Activated CD4-positive, alpha-beta memory T cell treated with anti-CD3 and anti-CD28 coated beads for 36 hours (primary cell): Measurements from ENCODE around the gene DOCK2. TPM values are rescaled to one million over a fixed set of nuclear protein-coding genes. Genes with fewer than 3 reads are reported as not detected.

Experiments
- CTCF ChIA-PET: fragments of 350-600 bp; sonication (Branson Sonifier 250); formaldehyde crosslinking; loops from one replicate; lab custom pipeline; 2021; ENCODE audit warnings: antibody characterized with exemption, inconsistent platforms; lab: Charles Lee
- POLR2A ChIA-PET: fragments of 350-600 bp; sonication (Branson Sonifier 250); formaldehyde crosslinking; loops from one replicate; lab custom pipeline; 2021; ENCODE audit warnings: antibody characterized with exemption; lab: Charles Lee
- DNase-seq: peaks from one replicate; pipeline ENCODE4 v3.0.0-alpha.2; 2020
- H3K27ac Mint-ChIP-seq: one replicate; pipeline ENCODE4 v1.8.0; 2021; ENCODE audit warnings: mixed read lengths
- H3K27me3 Mint-ChIP-seq: one replicate; pipeline ENCODE4 v1.8.0; 2021; ENCODE audit warnings: mixed read lengths
- H3K36me3 Mint-ChIP-seq: one replicate; pipeline ENCODE4 v1.8.0; 2021; ENCODE audit warnings: mixed read lengths
- H3K4me1 Mint-ChIP-seq: one replicate; pipeline ENCODE4 v1.8.0; 2021; ENCODE audit warnings: low read depth, mixed read lengths
- H3K4me3 Mint-ChIP-seq: one replicate; pipeline ENCODE4 v1.8.0; 2021; ENCODE audit warnings: mild to moderate bottlenecking, mixed read lengths
- H3K9me3 Mint-ChIP-seq: one replicate; pipeline ENCODE4 v1.8.0; 2021; ENCODE audit warnings: mixed read lengths
- intact Hi-C: fragments of 100-400 bp; cut with micrococcal nuclease; formaldehyde crosslinking; loops from one replicate; pipeline ENCODE4 v1.15.1; 2023
- total RNA-seq, 2 experiments: library from RNA; stranded (reverse); gene quantifications; one replicate each; pipeline ENCODE4 v1.2.3, GENCODE V29; 2021

The DOCK2 gene
- total RNA-seq, 2 experiments from 2014 or later = 191 to 205 TPM

DNA sequence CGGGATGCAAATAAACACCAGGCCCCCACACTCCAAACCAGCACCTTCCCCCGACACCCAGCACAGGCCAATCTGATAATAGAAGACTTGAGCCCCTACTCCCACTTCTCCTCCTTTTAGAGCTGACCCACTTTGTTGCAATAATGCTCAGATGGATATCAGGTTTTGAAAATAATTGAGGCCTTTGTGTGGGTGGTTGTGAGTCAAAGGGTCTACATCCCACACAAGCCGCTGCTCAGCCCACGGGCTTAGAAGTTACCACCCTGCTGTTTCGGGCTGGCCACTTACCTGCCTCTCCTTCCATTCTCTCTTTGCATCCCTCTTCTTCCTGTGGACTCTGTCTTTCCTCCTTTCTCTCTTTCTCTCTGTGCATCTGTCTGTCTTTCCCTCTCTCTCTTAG lies 432.4 kb downstream of the DOCK2 start:
- no peaks in the 10 kb centered on the region for H3K9me3 Mint-ChIP-seq
- H3K4me1 Mint-ChIP-seq = no peaks in the 10 kb centered on the region
- peaks cover 56% of the 10 kb centered on the region for H3K36me3 Mint-ChIP-seq
- ChIA-PET POLR2A (no interaction called here), CTCF (no interaction called here)
- intact Hi-C loops = no loop called here
- DNase-seq = no peak
- no peak overlapping the region for H3K4me3 Mint-ChIP-seq
- no peak overlapping the region for H3K27ac Mint-ChIP-seq
- no peaks in the 10 kb centered on the region for H3K27me3 Mint-ChIP-seq

DNA sequence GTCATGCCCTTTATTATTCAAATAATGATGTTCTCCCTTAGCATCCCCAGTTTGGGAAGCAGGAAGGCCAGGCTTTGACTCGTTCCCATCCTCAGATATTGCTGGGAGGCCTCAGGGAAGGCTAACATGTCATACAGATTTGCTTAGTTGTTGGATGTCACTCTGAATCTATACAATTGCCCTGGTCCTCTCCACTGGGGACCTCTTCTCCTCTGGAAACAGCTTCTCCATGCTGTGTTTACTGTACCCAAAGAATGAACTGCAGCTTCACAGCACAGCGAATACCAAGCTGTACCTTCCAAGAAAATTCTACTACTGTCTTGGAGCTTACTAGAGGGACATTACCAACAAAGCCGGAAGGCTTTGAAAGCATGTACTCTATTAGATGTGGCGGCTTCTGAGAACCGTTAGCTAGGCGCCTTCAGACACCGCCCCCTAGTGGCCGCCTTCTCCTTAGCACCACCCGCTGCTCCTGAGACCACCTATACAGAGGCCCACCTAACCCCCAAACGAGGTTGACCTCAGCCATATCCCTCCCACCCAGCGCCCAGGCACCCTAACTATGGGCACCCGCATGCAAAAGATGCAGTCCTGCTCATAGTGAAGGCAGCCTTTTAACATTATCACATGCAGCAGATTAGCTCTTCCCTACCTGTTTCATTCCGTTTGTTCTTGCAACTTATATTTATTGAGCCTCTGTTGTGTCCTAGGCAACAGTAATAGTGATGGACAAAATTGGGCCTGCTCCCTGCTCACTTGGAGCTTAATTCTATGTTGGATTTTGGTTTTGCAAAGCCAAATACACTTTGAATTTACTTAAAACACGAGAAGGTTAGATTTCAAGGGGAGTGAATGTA lies 433.7 kb downstream of the DOCK2 start:
- no peaks in the 10 kb centered on the region for H3K27me3 Mint-ChIP-seq
- intact Hi-C loops = loop anchor here (10.0 kb wide), 1 partner anchor 356 kb away; no protein-coding TSS in a partner anchor
- H3K9me3 Mint-ChIP-seq = no peaks in the 10 kb centered on the region
- no peak overlapping the region for H3K27ac Mint-ChIP-seq
- H3K4me1 Mint-ChIP-seq = no peaks in the 10 kb centered on the region
- H3K4me3 Mint-ChIP-seq = no peak overlapping the region
- CTCF ChIA-PET = interaction anchor here (0.7 to 1.7 kb wide), 11 partner anchors 10 to 140 kb away, joined by 3 to 20 read pairs (median 3); no protein-coding TSS in a partner anchor
- POLR2A ChIA-PET = no interaction called here
- no peak for DNase-seq
- H3K36me3 Mint-ChIP-seq = peaks cover 53% of the 10 kb centered on the region

DNA sequence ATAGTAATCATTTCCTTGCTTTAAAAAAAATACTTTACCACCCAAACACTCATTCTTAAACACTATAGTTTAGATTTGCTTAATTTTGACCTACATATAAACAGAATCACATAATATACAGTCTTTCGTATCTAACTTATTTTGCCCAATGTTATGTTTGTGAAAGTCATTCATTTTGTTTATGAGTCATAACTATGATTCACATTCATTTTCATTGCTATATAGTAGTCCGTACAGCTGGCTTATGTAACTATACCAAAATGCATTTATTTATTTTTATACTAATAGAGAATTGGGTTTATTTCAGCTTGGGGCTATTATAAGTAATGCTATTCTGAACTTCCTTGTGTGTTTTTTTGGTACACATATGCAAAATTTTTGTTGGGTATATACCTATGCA lies 434.7 kb downstream of the DOCK2 start:
- no peaks in the 10 kb centered on the region for H3K9me3 Mint-ChIP-seq
- CTCF ChIA-PET = interaction anchor here (1.0 to 1.7 kb wide), 5 partner anchors 11 to 154 kb away, joined by 3 to 20 read pairs (median 3); no protein-coding TSS in a partner anchor
- H3K4me3 Mint-ChIP-seq = no peak overlapping the region
- no peaks in the 10 kb centered on the region for H3K27me3 Mint-ChIP-seq
- DNase-seq = no peak
- no peak overlapping the region for H3K27ac Mint-ChIP-seq
- H3K36me3 Mint-ChIP-seq = peaks cover 57% of the 10 kb centered on the region
- intact Hi-C loops = loop anchor here (10.0 kb wide), 1 partner anchor 357 kb away; no protein-coding TSS in a partner anchor
- POLR2A ChIA-PET = no interaction called here
- peaks cover 6% of the 10 kb centered on the region for H3K4me1 Mint-ChIP-seq

DNA sequence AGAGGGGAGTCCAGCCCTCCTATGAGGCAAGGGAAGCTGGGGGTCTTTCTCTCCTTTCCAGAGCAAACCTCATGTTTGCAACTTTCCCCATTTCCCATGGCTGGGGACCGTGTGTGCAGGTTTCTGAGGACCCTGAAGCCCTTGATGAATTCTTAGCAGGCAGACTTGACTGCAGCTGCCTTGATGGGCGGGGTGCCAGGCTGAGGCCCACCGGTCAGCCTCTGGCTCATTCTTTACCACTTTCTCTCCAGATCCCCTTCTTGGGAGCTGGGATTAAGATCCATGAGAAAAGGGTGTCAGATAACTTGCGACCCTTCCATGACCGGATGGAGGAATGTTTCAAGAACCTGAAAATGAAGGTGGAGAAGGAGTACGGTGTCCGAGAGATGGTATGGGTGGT lies 438.6 kb downstream of the DOCK2 start:
- DNase-seq = no peak
- Mint-ChIP-seq H3K4me3 (no peak overlapping the region), H3K27ac (no peak overlapping the region), H3K36me3 (peaks cover 53% of the 10 kb centered on the region), H3K27me3 (no peaks in the 10 kb centered on the region), H3K4me1 (peaks cover 17% of the 10 kb centered on the region), H3K9me3 (no peaks in the 10 kb centered on the region)
- ChIA-PET POLR2A (no interaction called here), CTCF (no interaction called here)
- intact Hi-C loops = loop anchor here (10.0 kb wide), 1 partner anchor 361 kb away; no protein-coding TSS in a partner anchor

DNA sequence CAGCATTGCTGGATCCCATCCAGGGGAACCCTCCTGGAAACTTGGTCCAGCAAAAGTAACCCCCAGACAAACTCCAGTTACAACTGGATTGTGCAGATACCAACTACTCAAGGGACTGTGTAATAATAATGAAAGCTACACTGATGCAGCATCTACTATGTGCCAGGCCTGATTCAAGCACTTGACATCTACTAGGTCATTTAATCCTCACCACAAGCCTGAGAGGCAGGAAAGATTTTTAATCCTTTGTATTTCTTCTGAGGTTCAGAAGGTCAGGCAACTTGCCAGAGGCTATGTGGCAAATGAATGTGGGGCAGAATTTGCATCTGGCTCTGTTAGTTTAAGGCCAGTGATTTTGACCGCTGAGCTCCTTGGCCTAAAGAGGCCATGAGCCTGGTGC lies 439.1 kb downstream of the DOCK2 start:
- no peaks in the 10 kb centered on the region for H3K9me3 Mint-ChIP-seq

DNA sequence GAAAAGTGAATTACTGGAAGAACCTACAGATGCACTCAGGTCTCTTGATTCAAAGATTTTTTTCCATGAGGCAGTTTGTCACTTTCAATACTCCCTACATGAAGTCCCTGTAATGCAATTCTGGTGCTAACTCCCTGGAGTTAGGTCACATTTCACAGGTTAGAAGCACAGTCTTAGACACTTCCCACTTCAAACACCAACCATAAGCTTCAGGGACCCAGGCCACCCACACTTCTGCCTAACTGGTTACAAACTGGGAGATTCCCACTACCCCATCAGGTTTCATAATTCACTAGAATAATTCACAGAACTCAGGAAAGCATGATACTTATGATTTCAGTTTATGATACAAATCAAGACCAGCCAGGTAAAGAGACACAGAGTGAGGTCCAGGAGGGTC lies 439.7 kb downstream of the DOCK2 start:
- peak; percentile 19 for DNase-seq
- H3K4me1 Mint-ChIP-seq = peaks cover 17% of the 10 kb centered on the region
- CTCF ChIA-PET = no interaction called here
- POLR2A ChIA-PET = no interaction called here
- H3K9me3 Mint-ChIP-seq = no peaks in the 10 kb centered on the region
- H3K27me3 Mint-ChIP-seq = no peaks in the 10 kb centered on the region
- H3K4me3 Mint-ChIP-seq = no peak overlapping the region
- H3K27ac Mint-ChIP-seq = peak overlapping the region; percentile 44
- intact Hi-C loops = loop anchor here (10.0 kb wide), 1 partner anchor 362 kb away; no protein-coding TSS in a partner anchor
- peaks cover 53% of the 10 kb centered on the region for H3K36me3 Mint-ChIP-seq

More for the DNA sequence above, 439.1 kb downstream of the DOCK2 start:
- Mint-ChIP-seq H3K36me3 (peaks cover 53% of the 10 kb centered on the region), H3K4me3 (no peak overlapping the region), H3K27ac (no peak overlapping the region), H3K4me1 (peaks cover 17% of the 10 kb centered on the region), H3K27me3 (no peaks in the 10 kb centered on the region)
- DNase-seq = no peak
- ChIA-PET POLR2A (no interaction called here), CTCF (no interaction called here)
- intact Hi-C loops = loop anchor here (10.0 kb wide), 1 partner anchor 361 kb away; no protein-coding TSS in a partner anchor

DNA sequence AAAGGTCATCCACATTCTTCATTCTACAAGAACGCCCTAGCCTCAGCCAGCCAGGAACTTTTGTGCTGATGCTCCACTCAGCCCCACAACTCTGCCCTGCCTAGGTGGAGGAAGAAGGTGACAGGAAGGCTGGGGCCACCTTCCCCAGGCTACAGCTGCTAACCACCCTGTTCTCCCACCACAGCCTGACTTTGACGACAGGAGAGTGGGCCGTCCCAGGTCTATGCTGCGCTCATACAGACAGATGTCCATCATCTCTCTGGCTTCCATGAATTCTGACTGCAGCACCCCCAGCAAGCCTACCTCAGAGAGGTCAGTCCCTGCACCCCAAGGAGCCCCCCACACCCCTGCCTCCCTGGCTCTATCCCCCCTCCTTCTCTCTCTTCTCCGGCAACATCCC lies 440.5 kb downstream of the DOCK2 start:
- Mint-ChIP-seq H3K27me3 (no peaks in the 10 kb centered on the region), H3K27ac (no peak overlapping the region), H3K9me3 (no peaks in the 10 kb centered on the region), H3K4me1 (peaks cover 17% of the 10 kb centered on the region), H3K36me3 (peaks cover 61% of the 10 kb centered on the region), H3K4me3 (no peak overlapping the region)
- no peak for DNase-seq
- CTCF ChIA-PET = no interaction called here
- POLR2A ChIA-PET = no interaction called here
- intact Hi-C loops = loop anchor here (10.0 kb wide), 1 partner anchor 363 kb away; no protein-coding TSS in a partner anchor

DNA sequence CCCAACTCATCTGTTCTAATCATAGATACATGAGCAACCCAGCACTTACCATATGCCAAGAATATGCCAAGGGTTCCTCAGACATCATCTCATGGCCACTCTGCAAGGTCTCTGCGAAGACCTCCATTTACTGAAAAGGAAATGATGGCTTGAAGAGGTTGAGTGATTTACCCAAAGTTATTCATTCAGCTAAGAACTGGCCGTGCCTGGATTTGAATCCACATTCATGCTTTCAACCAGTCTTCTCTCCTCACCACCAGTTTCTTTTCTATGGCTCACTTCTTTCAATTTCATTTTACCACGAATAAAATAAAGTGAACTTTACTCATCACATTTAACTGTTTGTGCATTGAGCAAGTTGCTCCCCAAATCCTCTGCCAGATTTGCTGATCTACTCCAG lies 441.4 kb downstream of the DOCK2 start:
- DNase-seq = no peak
- Mint-ChIP-seq H3K9me3 (no peaks in the 10 kb centered on the region), H3K4me3 (no peak overlapping the region), H3K27ac (peak overlapping the region; percentile 40), H3K4me1 (peaks cover 17% of the 10 kb centered on the region), H3K27me3 (no peaks in the 10 kb centered on the region), H3K36me3 (peaks cover 68% of the 10 kb centered on the region)
- intact Hi-C loops = loop anchor here (10.0 kb wide), 1 partner anchor 364 kb away; no protein-coding TSS in a partner anchor
- ChIA-PET POLR2A (no interaction called here), CTCF (no interaction called here)

DNA sequence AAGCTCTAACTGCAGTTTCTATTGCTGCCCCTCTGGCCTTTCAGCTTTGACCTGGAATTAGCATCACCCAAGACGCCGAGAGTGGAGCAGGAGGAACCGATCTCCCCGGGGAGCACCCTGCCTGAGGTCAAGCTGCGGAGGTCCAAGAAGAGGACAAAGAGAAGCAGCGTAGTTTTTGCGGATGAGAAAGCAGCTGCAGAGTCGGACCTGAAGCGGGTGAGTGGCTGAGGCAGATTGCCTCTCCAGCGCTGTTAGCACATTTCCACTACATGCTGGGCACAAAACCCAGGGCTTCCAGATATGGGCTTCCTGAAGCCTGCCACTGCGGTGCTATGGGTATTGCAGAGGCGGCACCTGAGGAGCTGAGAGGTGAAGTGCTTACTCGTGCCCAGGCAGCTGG lies 441.9 kb downstream of the DOCK2 start:
- no peaks in the 10 kb centered on the region for H3K9me3 Mint-ChIP-seq
- CTCF ChIA-PET = no interaction called here

DNA sequence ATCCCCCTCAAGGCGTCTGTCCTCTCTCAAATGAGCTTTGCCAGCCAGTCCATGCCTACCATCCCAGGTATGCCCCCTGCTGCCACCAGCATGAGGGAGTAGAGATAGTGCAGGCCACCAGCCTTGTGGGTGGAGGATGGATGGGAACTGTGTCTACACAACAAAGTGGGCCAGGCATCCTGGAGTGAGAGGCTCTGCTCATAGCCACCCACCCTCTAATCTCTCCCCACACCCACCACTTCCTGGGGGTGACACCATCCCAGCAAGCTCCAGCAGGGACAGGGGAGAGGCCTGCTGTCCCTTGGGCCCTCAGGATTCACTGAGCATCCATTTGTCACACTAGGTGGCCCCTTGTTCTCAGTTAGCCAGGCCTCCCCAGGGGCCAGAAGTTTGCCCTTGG lies 443.1 kb downstream of the DOCK2 start:
- Mint-ChIP-seq H3K4me3 (no peak overlapping the region), H3K9me3 (no peaks in the 10 kb centered on the region), H3K27ac (no peak overlapping the region), H3K27me3 (no peaks in the 10 kb centered on the region), H3K36me3 (peaks cover 79% of the 10 kb centered on the region), H3K4me1 (peaks cover 17% of the 10 kb centered on the region)
- CTCF ChIA-PET = no interaction called here
- intact Hi-C loops = no loop called here
- POLR2A ChIA-PET = no interaction called here
- no peak for DNase-seq

More for the DNA sequence above, 441.9 kb downstream of the DOCK2 start:
- Mint-ChIP-seq H3K27me3 (no peaks in the 10 kb centered on the region), H3K27ac (no peak overlapping the region), H3K4me3 (no peak overlapping the region), H3K36me3 (peaks cover 73% of the 10 kb centered on the region), H3K4me1 (peaks cover 17% of the 10 kb centered on the region)
- no peak for DNase-seq
- intact Hi-C loops = loop anchor here (10.0 kb wide), 1 partner anchor 364 kb away; no protein-coding TSS in a partner anchor
- POLR2A ChIA-PET = no interaction called here

DNA sequence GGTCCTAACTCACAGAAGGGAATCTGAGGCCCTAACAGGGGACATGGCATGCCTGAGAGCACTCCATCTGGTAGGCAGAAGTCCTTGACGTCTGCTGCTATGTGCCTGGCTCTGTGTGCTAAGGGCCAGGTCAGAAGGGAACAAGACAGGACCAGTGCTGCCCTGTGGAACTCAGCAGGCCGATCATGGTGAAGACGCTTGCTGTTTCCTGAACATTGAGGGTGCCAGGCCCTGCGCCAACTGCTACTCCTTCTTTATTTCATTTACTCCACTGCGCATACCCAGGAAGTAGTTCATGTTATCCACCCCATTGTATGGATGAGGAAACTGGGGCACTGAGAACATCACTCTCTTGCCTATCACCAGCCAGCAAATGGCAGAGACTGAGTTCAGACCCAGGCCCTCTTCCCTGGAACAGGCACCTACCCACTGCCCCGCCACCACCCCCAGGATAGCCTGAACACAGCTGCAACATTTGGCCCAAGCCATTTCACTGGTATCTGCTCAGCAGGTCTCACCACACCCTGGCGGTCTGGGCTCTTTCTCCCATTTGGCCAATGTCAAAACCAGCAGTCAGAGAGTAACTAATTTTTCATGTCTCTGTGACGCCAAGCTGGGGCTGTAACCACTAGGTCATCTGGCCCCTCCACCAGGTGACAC lies 443.8 kb downstream of the DOCK2 start:
- H3K9me3 Mint-ChIP-seq = no peaks in the 10 kb centered on the region
- peaks cover 17% of the 10 kb centered on the region for H3K4me1 Mint-ChIP-seq
- no peak overlapping the region for H3K4me3 Mint-ChIP-seq
- H3K27me3 Mint-ChIP-seq = no peaks in the 10 kb centered on the region
- CTCF ChIA-PET = no interaction called here
- no peak for DNase-seq
- POLR2A ChIA-PET = no interaction called here
- peaks cover 83% of the 10 kb centered on the region for H3K36me3 Mint-ChIP-seq
- no peak overlapping the region for H3K27ac Mint-ChIP-seq
- intact Hi-C loops = no loop called here

DNA sequence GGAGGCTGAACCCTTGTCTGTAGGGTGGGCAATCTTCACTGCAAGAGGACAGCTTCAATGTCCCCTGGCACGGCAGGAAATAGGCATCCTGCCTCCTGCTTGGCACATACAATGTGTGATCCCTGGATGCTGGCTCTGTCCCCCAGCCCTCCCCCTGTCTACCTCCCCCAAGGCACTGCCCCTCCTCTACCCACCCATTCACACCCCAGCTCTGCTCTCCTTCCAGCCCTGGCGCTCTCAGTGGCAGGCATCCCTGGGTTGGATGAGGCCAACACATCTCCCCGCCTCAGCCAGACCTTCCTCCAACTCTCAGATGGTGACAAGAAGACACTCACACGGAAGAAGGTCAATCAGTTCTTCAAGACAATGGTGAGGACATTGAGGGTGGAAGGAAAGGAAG lies 444.5 kb downstream of the DOCK2 start:
- Mint-ChIP-seq H3K4me1 (peaks cover 12% of the 10 kb centered on the region), H3K27me3 (no peaks in the 10 kb centered on the region), H3K27ac (no peak overlapping the region), H3K4me3 (no peak overlapping the region), H3K9me3 (no peaks in the 10 kb centered on the region), H3K36me3 (peaks cover 80% of the 10 kb centered on the region)
- DNase-seq = no peak
- ChIA-PET POLR2A (no interaction called here), CTCF (no interaction called here)
- intact Hi-C loops = no loop called here
